ENCODE data around the gene MOB3A.
"Not testable (repeated sequence)": the region's sequence is repeated elsewhere in the genome, so short reads cannot be mapped to it uniquely, and the experiment has no call there.

MOB3A gene

GRCh38 chr19:2108251-2109016 lies 12.3 kb upstream of the MOB3A start:
- no peak for DNase-seq (ENCODE audit: low spot score)

DNA sequence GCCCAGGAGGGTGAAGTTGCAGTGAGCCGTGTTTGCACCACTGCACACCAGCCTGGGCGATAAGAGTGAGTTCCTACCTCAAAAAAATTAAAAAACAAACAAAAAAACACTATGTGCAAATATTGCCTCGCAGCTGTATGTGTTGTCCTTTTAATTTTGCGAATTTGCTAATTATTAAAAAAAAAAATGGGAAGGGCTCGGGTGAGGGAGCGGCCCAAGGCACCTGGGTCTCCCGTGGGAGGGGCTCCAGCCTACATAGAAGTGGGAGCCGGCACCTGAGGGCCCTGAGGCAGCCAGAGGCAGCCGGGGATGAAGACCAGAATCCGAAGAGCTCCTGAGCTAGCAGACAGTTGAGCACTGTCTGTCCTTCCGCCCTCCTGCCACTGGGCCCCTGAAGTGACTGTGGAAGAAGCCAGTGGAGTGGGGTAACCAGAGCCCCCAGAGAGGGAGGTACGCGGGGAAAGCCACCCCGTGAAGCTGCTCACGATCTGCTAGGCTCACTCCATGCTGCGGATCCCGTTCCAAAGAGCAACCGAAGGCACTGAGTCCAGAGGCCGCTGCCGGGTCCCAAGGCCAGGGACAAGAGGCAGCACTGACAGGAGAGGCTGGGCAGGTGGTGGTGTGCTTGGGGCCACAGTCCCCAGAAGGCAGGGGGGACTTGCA lies 7.0 kb upstream of the MOB3A start:
- DNase-seq (ENCODE audit: low spot score): no peak

DNA sequence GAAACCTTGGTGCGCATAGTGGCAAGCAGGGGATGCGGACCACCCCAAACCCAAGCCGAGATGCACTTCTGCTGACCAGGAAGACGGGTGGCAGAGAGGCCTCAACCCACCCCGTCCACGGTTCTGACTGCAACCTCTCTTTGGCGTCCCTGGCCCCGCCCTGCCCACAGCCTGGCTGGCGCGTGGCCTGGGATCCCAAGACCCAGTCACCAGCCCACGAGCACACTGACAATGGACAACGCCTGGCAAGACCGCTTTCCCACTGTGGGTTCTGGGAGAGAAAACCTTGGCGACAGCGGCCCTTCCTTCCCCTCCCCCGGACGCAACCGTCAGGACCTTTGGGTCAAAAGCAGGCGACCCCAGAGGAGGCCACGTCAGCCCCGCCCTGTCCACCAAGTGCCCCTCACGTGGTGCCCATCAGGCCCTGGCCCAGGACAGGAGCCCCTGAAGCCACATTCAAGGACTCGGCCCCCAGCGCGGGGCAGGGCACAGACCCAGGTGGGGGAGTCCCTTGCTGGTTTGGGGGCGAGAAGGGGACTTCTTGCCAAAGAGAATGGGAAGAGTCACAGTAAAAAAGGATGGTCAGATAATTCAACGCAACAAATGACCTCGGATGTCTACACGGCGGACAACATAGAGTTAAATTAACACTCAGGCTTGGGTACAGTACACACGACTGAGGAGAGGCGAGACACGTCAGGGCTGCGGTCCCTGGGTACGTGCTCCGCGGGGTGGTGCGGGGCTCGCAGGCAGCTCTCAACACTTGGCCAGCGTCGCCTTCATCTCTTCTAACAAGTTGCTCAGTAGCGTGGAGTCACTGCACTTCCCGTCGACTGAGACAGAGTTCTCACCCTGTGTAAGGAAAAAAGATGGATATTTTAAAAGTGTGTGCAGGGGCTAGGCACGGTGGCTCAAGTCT lies 5.5 kb upstream of the MOB3A start:
- DNase-seq (ENCODE audit: low spot score): no peak

- DNase-seq (ENCODE audit: low spot score): no peak
Observed at GRCh38 chr19:2100719-2101061, 4.6 kb upstream of the MOB3A start.

GRCh38 chr19:2099937-2100718 lies 4.0 kb upstream of the MOB3A start:
- DNase-seq (ENCODE audit: low spot score): no peak

GRCh38 chr19:2099054-2099501 lies 3.0 kb upstream of the MOB3A start:
- DNase-seq (ENCODE audit: low spot score): no peak

DNA sequence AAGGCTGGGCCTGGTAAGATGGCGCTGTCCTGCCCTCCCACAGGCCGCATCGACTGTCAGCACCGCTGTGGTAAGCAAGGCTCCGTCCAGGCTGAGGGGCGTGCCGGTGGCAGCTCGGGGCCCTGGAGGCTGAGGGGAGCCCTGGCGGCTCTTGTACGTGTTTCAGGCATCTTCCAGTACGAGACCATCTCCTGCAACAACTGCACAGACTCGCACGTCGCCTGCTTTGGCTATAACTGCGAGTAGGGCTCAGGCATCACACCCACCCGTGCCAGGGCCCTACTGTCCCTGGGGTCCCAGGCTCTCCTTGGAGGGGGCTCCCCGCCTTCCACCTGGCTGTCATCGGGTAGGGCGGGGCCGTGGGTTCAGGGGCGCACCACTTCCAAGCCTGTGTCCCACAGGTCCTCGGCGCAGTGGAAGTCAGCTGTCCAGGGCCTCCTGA lies 1.8 kb upstream of the MOB3A start:
- DNase-seq (ENCODE audit: low spot score): no peak

- peak; percentile 52 for DNase-seq (ENCODE audit: low spot score)
Observed at GRCh38 chr19:2097203-2097885, 1.2 kb upstream of the MOB3A start.

DNA sequence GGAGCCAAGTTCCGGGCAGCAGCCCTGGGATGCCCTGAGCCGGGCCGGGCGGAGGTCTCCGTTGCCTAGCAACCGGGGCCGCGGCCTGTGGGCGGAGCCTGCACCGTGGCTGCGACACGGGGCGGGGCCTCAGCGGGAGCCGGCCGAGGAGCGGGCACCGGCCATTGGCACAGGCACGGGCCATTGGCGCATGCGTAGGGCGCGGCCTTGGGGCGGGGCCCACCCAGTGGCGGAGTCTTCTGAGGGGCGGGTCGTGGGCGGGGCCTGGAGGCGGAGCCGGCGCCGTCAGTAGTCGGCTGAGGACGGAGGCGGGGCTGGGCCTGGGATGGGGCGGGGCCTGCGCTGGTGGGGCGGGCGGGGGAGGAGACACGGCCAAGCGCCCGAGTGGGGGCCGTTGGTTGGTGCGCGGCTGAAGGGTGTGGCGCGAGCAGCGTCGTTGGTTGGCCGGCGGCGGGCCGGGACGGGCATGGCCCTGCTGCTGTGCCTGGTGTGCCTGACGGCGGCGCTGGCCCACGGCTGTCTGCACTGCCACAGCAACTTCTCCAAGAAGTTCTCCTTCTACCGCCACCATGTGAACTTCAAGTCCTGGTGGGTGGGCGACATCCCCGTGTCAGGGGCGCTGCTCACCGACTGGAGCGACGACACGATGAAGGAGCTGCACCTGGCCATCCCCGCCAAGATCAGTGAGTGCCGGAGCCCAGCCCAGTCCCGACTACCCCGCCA lies 515 bp upstream of the MOB3A start, which contains the start of gene IZUMO4:
Gene IZUMO4, plus strand, starts transcription at position 436 of the 723 bp plus-strand sequence. Its CDS starts 31 bp downstream, at position 467.
- peak; percentile 99 for DNase-seq (ENCODE audit: low spot score)

DNA sequence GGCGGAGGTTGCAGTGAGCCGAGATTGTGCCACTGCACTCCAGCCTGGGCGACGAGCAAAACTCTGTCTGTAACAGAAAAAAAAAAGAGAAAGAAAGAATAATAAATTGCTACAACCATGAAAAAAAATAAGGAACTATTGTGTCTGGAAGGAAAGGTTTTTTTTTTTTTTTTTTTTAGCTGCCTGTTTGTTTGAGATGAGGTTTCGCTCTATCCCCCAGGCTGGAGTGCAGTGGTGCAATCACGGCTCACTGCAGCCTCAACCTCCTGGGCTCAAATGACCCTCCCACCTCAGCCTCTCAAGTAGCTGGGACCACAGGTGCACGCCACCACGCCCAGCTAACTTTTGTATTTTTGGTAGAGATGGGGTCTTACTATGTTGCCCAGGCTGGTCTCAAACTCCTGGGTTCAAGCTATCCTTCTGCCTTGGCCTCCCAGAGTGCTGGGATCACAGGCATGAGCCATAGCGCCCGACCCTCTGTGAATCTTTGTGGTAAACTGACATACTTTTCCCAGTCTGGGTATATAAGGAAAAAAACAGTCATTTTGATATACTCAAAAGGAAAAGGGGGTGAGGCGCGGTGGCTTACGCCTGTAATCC lies 4.1 kb downstream of the MOB3A start:
- DNase-seq (ENCODE audit: low spot score): not testable (repeated sequence)

- no peak for DNase-seq (ENCODE audit: low spot score)
Observed at GRCh38 chr19:2089727-2090053, 6.4 kb downstream of the MOB3A start.

DNA sequence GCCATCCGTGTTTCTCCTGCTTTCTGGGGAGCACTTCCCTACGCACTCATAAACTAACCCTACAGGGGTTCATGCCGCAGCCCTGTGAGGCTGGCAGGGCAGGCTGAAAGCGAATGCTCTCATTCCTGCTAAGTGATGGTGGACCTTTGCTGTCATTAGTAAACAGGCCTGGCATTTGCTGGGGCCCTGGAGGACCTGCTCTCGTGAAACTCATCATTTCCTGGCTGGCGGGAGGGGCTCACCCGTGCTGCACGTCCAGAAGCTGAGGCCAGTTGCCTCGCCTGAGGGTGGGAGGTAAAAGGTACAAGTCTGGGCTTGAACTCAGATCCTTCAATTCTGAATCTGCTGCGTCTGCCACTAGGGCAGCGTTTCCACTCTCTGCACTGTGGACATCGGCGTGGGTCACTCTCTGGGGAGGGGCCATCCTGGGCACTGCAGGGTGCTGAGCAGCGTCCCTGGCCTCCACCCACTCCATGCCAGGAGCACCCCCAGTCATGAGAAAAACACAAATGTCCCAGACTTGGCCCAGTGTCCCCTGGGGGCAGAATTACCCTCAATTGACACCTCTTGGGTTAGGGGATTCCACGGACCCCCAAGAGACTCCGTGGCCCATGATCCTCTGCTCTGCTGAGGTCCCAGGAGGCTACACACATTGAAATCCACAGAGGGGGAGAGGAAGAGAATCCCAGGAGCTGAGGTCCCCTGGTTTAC lies 7.0 kb downstream of the MOB3A start:
- no peak for DNase-seq (ENCODE audit: low spot score)

DNA sequence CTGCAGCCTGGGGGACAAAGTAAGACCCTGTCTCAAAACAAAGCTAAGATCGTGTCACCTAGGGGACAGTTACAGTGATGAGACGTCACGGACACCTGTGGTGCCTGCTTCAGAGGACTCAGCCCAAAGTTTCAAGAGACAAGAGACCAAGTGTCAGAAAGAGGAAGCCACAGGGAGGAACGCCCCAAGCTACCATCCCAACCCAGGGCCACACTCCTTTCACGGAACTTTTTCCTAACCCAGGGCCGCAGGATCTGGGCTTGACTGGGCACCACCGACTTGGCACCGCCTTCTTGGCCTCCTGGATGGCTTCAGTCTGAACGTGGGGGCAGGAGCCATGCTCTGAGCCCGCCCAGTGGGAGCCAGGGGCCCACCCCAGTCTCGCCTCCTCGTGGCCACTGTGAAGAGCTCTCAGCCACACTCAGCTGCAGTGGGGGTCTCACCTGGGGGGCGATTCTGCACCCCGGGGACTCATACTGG lies 8.5 kb downstream of the MOB3A start:
- peak; percentile 36 for DNase-seq (ENCODE audit: low spot score)

DNA sequence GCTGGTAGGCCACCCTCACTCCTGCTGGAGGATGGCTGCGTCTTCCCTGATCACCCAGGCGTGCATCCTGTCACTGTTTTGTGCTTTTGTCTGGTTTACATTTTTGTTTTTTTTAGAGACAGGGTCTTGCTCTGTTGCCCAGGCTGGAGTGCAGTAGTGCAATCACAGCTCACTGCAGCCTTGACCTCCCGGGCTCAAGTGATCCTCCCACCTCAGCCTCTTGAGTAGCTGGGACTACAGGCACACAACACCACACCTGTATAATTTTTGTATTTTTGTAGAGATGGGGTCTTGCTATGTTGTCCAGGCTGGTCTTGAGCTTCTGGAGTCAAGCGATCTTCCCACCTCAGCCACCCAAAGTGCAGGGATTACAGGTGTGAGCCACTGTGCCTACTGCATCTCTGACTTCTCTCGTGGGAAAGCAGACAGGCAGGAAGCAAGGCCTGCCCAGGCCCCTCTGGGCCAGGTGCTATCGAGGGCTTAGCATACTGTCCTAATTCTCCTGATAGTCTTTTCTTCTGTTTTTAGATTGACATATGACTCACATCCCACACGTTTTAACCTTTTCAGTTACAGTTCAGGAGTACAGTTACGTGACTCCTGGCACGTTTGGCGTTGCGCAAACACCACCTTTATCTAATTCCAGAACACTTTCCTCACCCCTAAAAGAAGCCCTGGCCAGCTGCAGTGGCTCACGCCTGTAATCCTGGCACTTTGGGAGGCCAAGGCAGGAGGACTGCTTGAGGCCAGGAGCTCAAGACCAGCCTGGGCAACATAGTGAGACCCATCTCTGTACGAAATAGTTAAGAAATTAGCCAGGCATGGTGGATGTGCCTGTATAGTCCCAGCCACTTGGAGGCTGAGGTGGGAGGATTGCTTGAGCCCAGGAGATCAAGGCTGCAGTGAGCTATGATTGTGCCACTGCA lies 9.2 kb downstream of the MOB3A start:
- DNase-seq (ENCODE audit: low spot score): peak; percentile 32

DNA sequence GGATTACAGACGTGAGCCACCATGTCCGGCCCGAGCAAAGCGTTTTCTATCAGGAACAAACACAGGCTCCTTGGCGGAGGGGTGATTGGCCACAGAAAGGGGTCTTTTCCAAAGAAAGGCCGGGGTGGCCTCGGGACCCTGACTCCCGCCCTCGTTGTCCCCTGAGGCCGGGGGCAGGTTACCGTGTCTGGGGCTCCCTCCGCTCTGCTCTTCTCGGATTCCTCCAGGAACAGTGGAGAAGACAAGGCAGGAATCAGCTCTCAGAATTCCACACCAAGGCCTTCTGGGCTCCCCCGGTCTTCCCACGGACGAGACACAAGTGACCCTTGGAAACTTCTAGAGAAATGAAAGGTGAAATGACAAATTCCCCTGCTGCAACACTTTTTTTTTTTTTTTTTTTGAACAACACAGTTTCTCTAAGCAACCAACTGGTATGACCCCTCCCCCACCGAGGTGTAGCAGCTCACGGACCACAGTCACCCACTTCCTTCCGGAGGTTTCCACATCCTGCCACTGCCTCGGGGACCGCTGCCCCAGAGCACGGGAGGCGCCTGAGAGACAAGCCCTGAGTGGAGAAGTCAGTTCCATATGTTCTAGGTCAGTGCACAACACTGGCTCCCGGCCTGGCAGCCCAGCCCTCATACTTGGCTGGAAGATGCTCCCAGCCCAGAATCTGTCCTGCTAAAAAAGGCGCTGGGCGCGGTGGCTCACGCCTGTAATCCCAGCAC lies 11.0 kb downstream of the MOB3A start:
- peak; percentile 96 for DNase-seq (ENCODE audit: low spot score)

- DNase-seq (ENCODE audit: low spot score): peak; percentile 76
Observed at GRCh38 chr19:2083174-2083854, 12.8 kb downstream of the MOB3A start.
